A673 (cell line): Measurements from ENCODE around the gene FARP2. TPM values are rescaled to one million over a fixed set of nuclear protein-coding genes. Genes with fewer than 3 reads are reported as not detected.
A peak's percentile ranks its signal among the peaks of the same experiment; 100 is the strongest.

Experiments used
- BruUV-seq: library from RNA; stranded (reverse); fragments of 400-500 nt; replicated peaks from 2 replicates; lab custom pipeline; 2021; lab: Mats Ljungman, UMichigan
- CTCF ChIA-PET: fragments of 300-600 bp; sonication (Branson Sonifier 250); formaldehyde crosslinking; loops from one replicate; lab custom pipeline; 2022; ENCODE audit warnings: antibody characterized with exemption; lab: Charles Lee
- POLR2A ChIA-PET: fragments of 300-600 bp; sonication (Branson Sonifier 250); formaldehyde crosslinking; loops from one replicate; lab custom pipeline; 2022; ENCODE audit warnings: antibody characterized with exemption; ENCODE audit not compliant: low non-redundant PET; lab: Charles Lee
- DNase-seq: peaks from one replicate; pipeline ENCODE4 v3.0.0-alpha.2; 2015; ENCODE audit warnings: low spot score
- H3K27ac ChIP-seq: fragments of 200-600 bp; sonication (generic); 2 replicates; pipeline ENCODE4 v1.5.1; 2016; ENCODE audit warnings: mixed run types, low read depth, mild to moderate bottlenecking, mixed read lengths, antibody characterized with exemption, low read length; ENCODE audit not compliant: poor library complexity, severe bottlenecking
- H3K27me3 ChIP-seq: fragments of 200-600 bp; sonication (generic); replicated peaks from 2 replicates; pipeline ENCODE4 v1.6.1; 2017; ENCODE audit warnings: mixed run types, low read depth, mild to moderate bottlenecking, mixed read lengths, antibody characterized with exemption, low read length; ENCODE audit not compliant: insufficient read depth, poor library complexity
- H3K36me3 ChIP-seq: fragments of 200-600 bp; sonication (generic); 2 replicates; pipeline ENCODE4 v1.6.1; 2016; ENCODE audit warnings: mixed run types, mild to moderate bottlenecking, mixed read lengths, antibody characterized with exemption, low read length; ENCODE audit not compliant: insufficient read depth, poor library complexity, severe bottlenecking
- H3K4me1 ChIP-seq: fragments of 200-600 bp; sonication (generic); 2 replicates; pipeline ENCODE4 v1.6.1; 2017; ENCODE audit warnings: mixed run types, mild to moderate bottlenecking, mixed read lengths, antibody characterized with exemption, low read length; ENCODE audit not compliant: insufficient read depth, poor library complexity, severe bottlenecking
- H3K4me3 ChIP-seq: fragments of 200-600 bp; sonication (generic); 2 replicates; pipeline ENCODE4 v1.5.1; 2016; ENCODE audit warnings: low read depth, mixed run types, mild to moderate bottlenecking, mixed read lengths, low read length; ENCODE audit not compliant: poor library complexity, severe bottlenecking
- H3K9me3 ChIP-seq: fragments of 200-600 bp; sonication (generic); 2 replicates; pipeline ENCODE4 v1.6.1; 2016; ENCODE audit warnings: mixed run types, low read depth, mild to moderate bottlenecking, mixed read lengths, antibody characterized with exemption, low read length; ENCODE audit not compliant: poor library complexity, severe bottlenecking
- EZH2 ChIP-seq: fragments of 200-600 bp; sonication (generic); IDR thresholded peaks from 2 replicates; pipeline ENCODE4 v1.6.1; 2017; ENCODE audit warnings: borderline replicate concordance, low read depth, mild to moderate bottlenecking, mixed read lengths, antibody characterized with exemption, low read length; ENCODE audit not compliant: poor library complexity, severe bottlenecking
- intact Hi-C: fragments of 100-400 bp; cut with micrococcal nuclease; formaldehyde crosslinking; loops from one replicate; pipeline ENCODE4 v1.10.0; 2022; ENCODE audit not compliant: unreplicated experiment
- total RNA-seq: library from RNA; stranded (reverse); gene quantifications from 2 replicates; pipeline ENCODE4 v1.2.3, GENCODE V29; 2021
- TF ChIP-seq, protein P1 (sequence below): fragments of 300-800, 200-600 bp; sonication (generic); conservative IDR thresholded peaks from 2 replicates; pipeline ENCODE4 v1.5.1; 2017; ENCODE audit warnings: low read depth, mild to moderate bottlenecking, antibody characterized with exemption, low read length, moderate library complexity, mixed read lengths

Gene FARP2
- total RNA-seq, 1 experiment from 2014 or later, result 53.3 TPM

DNA sequence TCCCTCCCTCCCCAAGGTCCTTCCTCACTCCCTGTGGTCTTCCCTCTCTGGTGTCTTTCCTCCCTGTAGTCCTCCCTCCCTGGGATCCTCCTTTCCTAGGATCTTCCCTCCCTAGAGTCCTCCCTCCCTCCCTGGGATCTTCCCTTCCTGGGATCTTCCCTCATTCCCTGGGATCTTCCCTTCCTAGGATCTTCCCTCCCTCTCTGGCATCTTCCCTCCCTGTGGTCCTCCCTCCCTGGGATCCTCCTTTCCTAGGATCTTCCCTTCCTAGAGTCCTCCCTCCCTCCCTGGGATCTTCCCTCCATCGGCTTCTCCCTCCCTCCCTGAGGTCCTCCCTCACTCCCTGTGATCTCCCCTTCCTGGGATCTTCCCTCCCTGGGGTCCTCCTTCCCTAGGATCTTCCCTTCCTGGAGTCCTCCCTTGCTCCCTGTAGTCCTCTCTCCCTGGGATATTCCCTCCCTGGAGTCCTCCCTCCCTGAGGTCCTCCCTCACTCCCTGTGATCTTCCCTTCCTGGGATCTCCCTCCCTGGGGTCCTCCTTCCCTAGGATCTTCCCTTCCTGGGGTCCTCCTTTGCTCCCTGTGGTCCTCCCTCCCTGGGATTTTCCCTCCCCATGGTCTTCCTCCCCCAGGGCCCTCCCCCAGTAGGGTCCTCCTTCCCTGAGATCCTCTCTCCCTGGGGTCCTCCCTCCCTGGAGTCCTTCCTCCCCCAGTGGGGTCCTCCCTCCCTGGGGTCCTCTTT is 129.3 kb downstream of the FARP2 start:
- H3K27me3 ChIP-seq, result no peaks in the 10 kb centered on the region
- no peak for DNase-seq
- H3K27ac ChIP-seq, result no peak overlapping the region
- no peak for TF ChIP-seq EZH2
- BruUV-seq, result no TSS peak
- ChIA-PET CTCF (interaction anchor here (0.6 kb wide), 1 partner anchor 52 kb away, joined by 13 read pairs; no protein-coding TSS in a partner anchor), POLR2A (no interaction called here)
- intact Hi-C loops, result no loop called here
- H3K36me3 ChIP-seq, result no peaks in the 10 kb centered on the region
- H3K4me3 ChIP-seq, result no peak overlapping the region
- H3K9me3 ChIP-seq, result no peaks in the 10 kb centered on the region
- no peaks in the 10 kb centered on the region for H3K4me1 ChIP-seq

DNA sequence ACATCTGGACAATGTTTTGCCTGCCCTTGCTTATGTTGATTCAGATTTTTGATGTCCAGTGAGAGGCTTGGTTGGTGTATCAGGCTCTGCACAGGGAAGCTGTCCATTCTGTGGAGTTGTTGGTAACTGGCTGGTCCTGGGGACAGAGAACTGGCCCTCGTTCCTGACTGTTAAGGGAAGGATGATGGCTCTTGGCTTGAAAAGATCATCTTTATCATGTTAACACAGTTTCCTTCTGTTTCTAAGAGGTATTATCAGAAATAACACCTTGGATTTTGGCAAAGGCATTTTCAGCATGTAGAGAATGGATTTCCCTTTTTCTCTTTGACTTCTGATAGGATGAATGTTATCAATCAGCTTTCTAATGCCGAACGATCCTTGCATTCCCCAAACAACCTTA is 133.0 kb downstream of the FARP2 start:
- no peaks in the 10 kb centered on the region for H3K27me3 ChIP-seq
- DNase-seq, result no peak
- H3K4me3 ChIP-seq, result no peak overlapping the region
- TF ChIP-seq, protein P1, sequence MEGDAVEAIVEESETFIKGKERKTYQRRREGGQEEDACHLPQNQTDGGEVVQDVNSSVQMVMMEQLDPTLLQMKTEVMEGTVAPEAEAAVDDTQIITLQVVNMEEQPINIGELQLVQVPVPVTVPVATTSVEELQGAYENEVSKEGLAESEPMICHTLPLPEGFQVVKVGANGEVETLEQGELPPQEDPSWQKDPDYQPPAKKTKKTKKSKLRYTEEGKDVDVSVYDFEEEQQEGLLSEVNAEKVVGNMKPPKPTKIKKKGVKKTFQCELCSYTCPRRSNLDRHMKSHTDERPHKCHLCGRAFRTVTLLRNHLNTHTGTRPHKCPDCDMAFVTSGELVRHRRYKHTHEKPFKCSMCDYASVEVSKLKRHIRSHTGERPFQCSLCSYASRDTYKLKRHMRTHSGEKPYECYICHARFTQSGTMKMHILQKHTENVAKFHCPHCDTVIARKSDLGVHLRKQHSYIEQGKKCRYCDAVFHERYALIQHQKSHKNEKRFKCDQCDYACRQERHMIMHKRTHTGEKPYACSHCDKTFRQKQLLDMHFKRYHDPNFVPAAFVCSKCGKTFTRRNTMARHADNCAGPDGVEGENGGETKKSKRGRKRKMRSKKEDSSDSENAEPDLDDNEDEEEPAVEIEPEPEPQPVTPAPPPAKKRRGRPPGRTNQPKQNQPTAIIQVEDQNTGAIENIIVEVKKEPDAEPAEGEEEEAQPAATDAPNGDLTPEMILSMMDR, result no peak
- POLR2A ChIA-PET, result no interaction called here
- H3K4me1 ChIP-seq, result no peaks in the 10 kb centered on the region
- no peaks in the 10 kb centered on the region for H3K9me3 ChIP-seq
- BruUV-seq, result TSS peak; percentile 30
- H3K36me3 ChIP-seq, result peaks cover 8% of the 10 kb centered on the region
- CTCF ChIA-PET, result no interaction called here
- no peak overlapping the region for H3K27ac ChIP-seq
- intact Hi-C loops, result no loop called here

DNA sequence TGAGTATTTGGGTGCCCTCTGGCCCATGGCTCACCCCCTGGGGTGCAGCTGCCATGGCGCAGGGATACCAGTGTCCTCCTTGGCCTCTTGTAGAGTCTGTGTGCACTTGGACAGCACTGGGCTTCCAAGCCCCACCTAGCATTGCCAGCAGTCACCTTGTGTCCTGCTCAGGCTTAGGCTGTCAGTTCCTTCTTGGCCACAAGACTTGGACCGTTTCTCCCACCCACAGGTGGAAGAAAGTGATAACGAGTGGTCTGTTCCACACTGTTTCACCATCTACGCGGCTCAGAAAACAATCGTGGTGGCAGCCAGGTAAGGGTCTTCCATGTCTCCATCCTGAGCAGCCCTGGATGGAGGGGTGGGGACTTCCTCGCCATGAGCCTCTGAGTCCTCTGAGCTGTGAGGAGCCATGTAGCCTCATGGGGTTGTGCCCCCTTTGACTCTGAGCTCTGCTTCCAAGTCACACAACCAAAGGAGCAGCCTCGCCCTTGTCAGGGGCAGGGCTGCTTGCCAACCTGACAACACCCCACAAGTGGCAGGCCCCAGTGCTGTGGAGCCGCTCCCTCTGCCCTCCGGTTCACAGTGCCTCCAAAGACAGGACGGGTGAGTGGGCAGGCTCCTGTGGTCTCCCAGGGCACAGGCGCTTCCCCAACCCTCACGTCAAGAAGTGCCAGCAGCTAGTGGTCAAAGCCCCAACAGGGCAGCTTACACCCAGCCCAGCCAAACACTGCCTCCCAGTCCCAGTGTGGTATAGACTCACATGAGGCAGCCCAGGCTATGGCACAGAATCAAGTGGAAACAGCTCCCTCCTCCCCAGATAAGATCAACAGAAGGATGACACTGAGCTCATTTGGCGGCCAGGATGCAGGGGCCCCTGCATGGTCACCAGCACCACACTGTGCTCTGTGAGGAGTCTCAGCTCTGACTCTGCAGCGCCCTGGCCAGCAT is 133.9 kb downstream of the FARP2 start:
- TF ChIP-seq, protein P1, result no peak
- no peak for TF ChIP-seq EZH2
- Histone ChIP-seq H3K27me3 (no peaks in the 10 kb centered on the region), H3K27ac (no peak overlapping the region), H3K36me3 (peaks cover 17% of the 10 kb centered on the region), H3K9me3 (no peaks in the 10 kb centered on the region), H3K4me1 (no peaks in the 10 kb centered on the region), H3K4me3 (no peak overlapping the region)
- intact Hi-C loops, result no loop called here
- DNase-seq, result no peak
- no TSS peak for BruUV-seq
- POLR2A ChIA-PET, result no interaction called here
- CTCF ChIA-PET, result no interaction called here
